ENCODE data around the gene LUM. TPM values are rescaled to one million over a fixed set of nuclear protein-coding genes. Genes with fewer than 3 reads are reported as not detected.

The LUM gene
- total and polyA plus RNA-seq, 2 donors (not counting 1 experiment from before 2014, with no cell fraction given) = 217 to 577 TPM

GRCh38 chr12:91070936-91071335, 40.4 kb downstream of the LUM start:
- H3K27me3 ChIP-seq (ENCODE audit: control insufficient read depth, insufficient read depth, low read length) = no peaks in the 10 kb centered on the region
- no peaks in the 10 kb centered on the region for H4K20me1 ChIP-seq (ENCODE audit: control insufficient read depth, extremely low read depth, insufficient read depth, low read length)
- TF ChIP-seq EZH2 (IDR thresholded peaks at IDR 0.05; ENCODE audit: low read length, missing control alignments) = no peak
- TF ChIP-seq, protein P1, sequence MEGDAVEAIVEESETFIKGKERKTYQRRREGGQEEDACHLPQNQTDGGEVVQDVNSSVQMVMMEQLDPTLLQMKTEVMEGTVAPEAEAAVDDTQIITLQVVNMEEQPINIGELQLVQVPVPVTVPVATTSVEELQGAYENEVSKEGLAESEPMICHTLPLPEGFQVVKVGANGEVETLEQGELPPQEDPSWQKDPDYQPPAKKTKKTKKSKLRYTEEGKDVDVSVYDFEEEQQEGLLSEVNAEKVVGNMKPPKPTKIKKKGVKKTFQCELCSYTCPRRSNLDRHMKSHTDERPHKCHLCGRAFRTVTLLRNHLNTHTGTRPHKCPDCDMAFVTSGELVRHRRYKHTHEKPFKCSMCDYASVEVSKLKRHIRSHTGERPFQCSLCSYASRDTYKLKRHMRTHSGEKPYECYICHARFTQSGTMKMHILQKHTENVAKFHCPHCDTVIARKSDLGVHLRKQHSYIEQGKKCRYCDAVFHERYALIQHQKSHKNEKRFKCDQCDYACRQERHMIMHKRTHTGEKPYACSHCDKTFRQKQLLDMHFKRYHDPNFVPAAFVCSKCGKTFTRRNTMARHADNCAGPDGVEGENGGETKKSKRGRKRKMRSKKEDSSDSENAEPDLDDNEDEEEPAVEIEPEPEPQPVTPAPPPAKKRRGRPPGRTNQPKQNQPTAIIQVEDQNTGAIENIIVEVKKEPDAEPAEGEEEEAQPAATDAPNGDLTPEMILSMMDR (conservative IDR thresholded peaks at IDR 0.05 in 1 of 2, IDR thresholded peaks at IDR 0.05 in 1 of 2; ENCODE audit: low read depth in 1 of 2, low read length in 2 of 2) = no peak
- no peaks in the 10 kb centered on the region for H3K36me3 ChIP-seq (ENCODE audit: control insufficient read depth, insufficient read depth, low read length)
- no peak overlapping the region for H3K4me2 ChIP-seq (ENCODE audit: extremely low read depth, insufficient read depth, low read length)
- H2AFZ ChIP-seq (ENCODE audit: low read length) = no peak overlapping the region
- no peak for DNase-seq (ENCODE audit: low read depth in 2 of 2)
- H3K9me3 ChIP-seq (ENCODE audit: control insufficient read depth, insufficient read depth, low read depth, low read length) = no peaks in the 10 kb centered on the region
- no peak overlapping the region for H3K9ac ChIP-seq (ENCODE audit: insufficient read depth, low read length)
- H3K79me2 ChIP-seq (ENCODE audit: control insufficient read depth, insufficient read depth, low read length) = no peaks in the 10 kb centered on the region
- no peak overlapping the region for H3K4me3 ChIP-seq (replicated peaks in 1 of 4; ENCODE audit: control extremely low read depth in 1 of 4, insufficient read depth in 1 of 4, low read depth in 3 of 4, low read length in 4 of 4)
- no peak overlapping the region for H3K27ac ChIP-seq (ENCODE audit: insufficient read depth, low read length)
- no peaks in the 10 kb centered on the region for H3K4me1 ChIP-seq (ENCODE audit: control insufficient read depth, extremely low read depth, insufficient read depth, low read length)

- Histone ChIP-seq H3K9me3 (ENCODE audit: control insufficient read depth, insufficient read depth, low read depth, low read length) (no peaks in the 10 kb centered on the region), H4K20me1 (ENCODE audit: control insufficient read depth, extremely low read depth, insufficient read depth, low read length) (no peaks in the 10 kb centered on the region), H3K79me2 (ENCODE audit: control insufficient read depth, insufficient read depth, low read length) (no peaks in the 10 kb centered on the region), H3K4me1 (ENCODE audit: control insufficient read depth, extremely low read depth, insufficient read depth, low read length) (no peaks in the 10 kb centered on the region), H3K36me3 (ENCODE audit: control insufficient read depth, insufficient read depth, low read length) (no peaks in the 10 kb centered on the region), H3K4me3 (replicated peaks in 1 of 4; ENCODE audit: control extremely low read depth in 1 of 4, insufficient read depth in 1 of 4, low read depth in 3 of 4, low read length in 4 of 4) (no peak overlapping the region), H3K4me2 (ENCODE audit: extremely low read depth, insufficient read depth, low read length) (no peak overlapping the region), H3K9ac (ENCODE audit: insufficient read depth, low read length) (no peak overlapping the region), H3K27ac (ENCODE audit: insufficient read depth, low read length) (no peak overlapping the region), H2AFZ (ENCODE audit: low read length) (no peak overlapping the region), H3K27me3 (ENCODE audit: control insufficient read depth, insufficient read depth, low read length) (no peaks in the 10 kb centered on the region)
- DNase-seq (ENCODE audit: low read depth in 2 of 2) = peak in 1 of 2 donors; percentile 48
- TF ChIP-seq, protein P1 (conservative IDR thresholded peaks at IDR 0.05 in 1 of 2, IDR thresholded peaks at IDR 0.05 in 1 of 2; ENCODE audit: low read depth in 1 of 2, low read length in 2 of 2) = no peak
- no peak for TF ChIP-seq EZH2 (IDR thresholded peaks at IDR 0.05; ENCODE audit: low read length, missing control alignments)
Observed at GRCh38 chr12:91065396-91065795, 45.9 kb downstream of the LUM start.

DNA sequence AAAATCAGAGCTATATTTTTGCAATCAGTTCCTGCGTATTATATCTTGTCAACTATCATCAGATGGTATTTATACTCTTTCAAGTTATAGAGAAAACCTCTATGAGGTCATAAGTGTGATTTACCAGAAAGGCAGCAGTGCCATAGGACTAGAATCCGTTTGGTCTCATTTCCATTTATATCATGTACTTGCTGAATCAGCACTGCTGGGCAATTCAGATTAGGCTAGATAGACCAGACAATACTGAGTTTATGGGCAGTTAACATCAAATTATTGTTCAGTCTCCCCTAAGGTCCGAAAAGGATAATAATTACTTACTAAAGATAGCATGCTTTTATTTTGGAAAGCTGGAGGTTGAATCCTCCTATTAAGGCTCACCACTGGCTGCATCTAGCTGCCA, 46.7 kb downstream of the LUM start:
- Histone ChIP-seq H3K27me3 (ENCODE audit: control insufficient read depth, insufficient read depth, low read length) (no peaks in the 10 kb centered on the region), H3K9ac (ENCODE audit: insufficient read depth, low read length) (no peak overlapping the region), H3K4me3 (replicated peaks in 1 of 4; ENCODE audit: control extremely low read depth in 1 of 4, insufficient read depth in 1 of 4, low read depth in 3 of 4, low read length in 4 of 4) (no peak overlapping the region), H4K20me1 (ENCODE audit: control insufficient read depth, extremely low read depth, insufficient read depth, low read length) (no peaks in the 10 kb centered on the region), H2AFZ (ENCODE audit: low read length) (no peak overlapping the region), H3K79me2 (ENCODE audit: control insufficient read depth, insufficient read depth, low read length) (no peaks in the 10 kb centered on the region), H3K4me2 (ENCODE audit: extremely low read depth, insufficient read depth, low read length) (no peak overlapping the region), H3K4me1 (ENCODE audit: control insufficient read depth, extremely low read depth, insufficient read depth, low read length) (no peaks in the 10 kb centered on the region), H3K9me3 (ENCODE audit: control insufficient read depth, insufficient read depth, low read depth, low read length) (no peaks in the 10 kb centered on the region), H3K36me3 (ENCODE audit: control insufficient read depth, insufficient read depth, low read length) (no peaks in the 10 kb centered on the region), H3K27ac (ENCODE audit: insufficient read depth, low read length) (no peak overlapping the region)
- DNase-seq (ENCODE audit: low read depth in 2 of 2) = no peak
- no peak for TF ChIP-seq EZH2 (IDR thresholded peaks at IDR 0.05; ENCODE audit: low read length, missing control alignments)

Measured in fibroblast of lung (primary cell).